Caco-2 (cell line): ENCODE results near the gene RPL37A. TPM values are rescaled to one million over a fixed set of nuclear protein-coding genes. Genes with fewer than 3 reads are reported as not detected.

Experiments used
- BruUV-seq: library from RNA; stranded (reverse); fragments of 400-500 nt; replicated peaks from 2 replicates; lab custom pipeline; 2021; lab: Mats Ljungman, UMichigan
- CTCF ChIA-PET: fragments of 300-600 bp; sonication (Branson Sonifier 250); formaldehyde crosslinking; loops from one replicate; lab custom pipeline; 2022; ENCODE audit warnings: antibody characterized with exemption; lab: Charles Lee
- POLR2A ChIA-PET: fragments of 300-600 bp; sonication (Branson Sonifier 250); formaldehyde crosslinking; loops from one replicate; lab custom pipeline; 2022; ENCODE audit warnings: antibody characterized with exemption; lab: Charles Lee
- DNase-seq, 2 experiments: peaks; one replicate each; pipeline versions ENCODE4 v3.0.0 to v3.0.0-alpha.2; 2020 to 2022
- H3K27me3 ChIP-seq: replicated peaks from 2 replicates; pipeline ENCODE4 v1.6.0; 2011; ENCODE audit warnings: low read length; ENCODE audit not compliant: control insufficient read depth, insufficient read depth
- H3K36me3 ChIP-seq: 2 replicates; pipeline ENCODE4 v1.5.1; 2011; ENCODE audit warnings: low read length; ENCODE audit not compliant: control insufficient read depth, insufficient read depth
- H3K4me1 ChIP-seq: fragments of 250-450 bp; sonication (Bioruptor Pico); 2 replicates; pipeline ENCODE4 v1.5.1; 2020; ENCODE audit warnings: mild to moderate bottlenecking
- H3K4me3 ChIP-seq: 2 replicates; pipeline ENCODE4 v1.5.1; 2011; ENCODE audit warnings: low read depth, mild to moderate bottlenecking, control low read depth, low read length
- H3K9me3 ChIP-seq: fragments of 250-450 bp; sonication (Bioruptor Pico); 2 replicates; pipeline ENCODE4 v1.5.1; 2020; ENCODE audit warnings: mild to moderate bottlenecking, moderate library complexity
- H3K27ac Mint-ChIP-seq: one replicate; pipeline ENCODE4 v1.8.0; 2022; ENCODE audit warnings: mixed read lengths; ENCODE audit not compliant: unreplicated experiment
- H3K27me3 Mint-ChIP-seq: one replicate; pipeline ENCODE4 v1.8.0; 2022; ENCODE audit warnings: mixed read lengths; ENCODE audit not compliant: insufficient read depth, unreplicated experiment
- H3K36me3 Mint-ChIP-seq: one replicate; pipeline ENCODE4 v1.8.0; 2022; ENCODE audit warnings: mild to moderate bottlenecking, mixed read lengths; ENCODE audit not compliant: insufficient read depth, unreplicated experiment
- H3K4me1 Mint-ChIP-seq: one replicate; pipeline ENCODE4 v1.8.0; 2022; ENCODE audit warnings: low read depth, mixed read lengths; ENCODE audit not compliant: unreplicated experiment
- H3K4me3 Mint-ChIP-seq: one replicate; pipeline ENCODE4 v1.8.0; 2022; ENCODE audit warnings: mild to moderate bottlenecking, moderate library complexity, mixed read lengths; ENCODE audit not compliant: unreplicated experiment
- H3K9me3 Mint-ChIP-seq: one replicate; pipeline ENCODE4 v1.8.0; 2022; ENCODE audit warnings: mixed read lengths; ENCODE audit not compliant: unreplicated experiment
- CTCF ChIP-seq, 2 experiments: fragments of 200-600 bp in 1 of 2; IDR thresholded peaks; 1 replicate in 1 of 2; 2 replicates in 1 of 2; pipeline versions ENCODE4 v1.5.1 to v1.8.0; 2011 to 2022; ENCODE audit warnings: antibody characterized with exemption in 1 of 2, control low read depth in 1 of 2, inconsistent platforms in 1 of 2, low read depth in 1 of 2, low read length in 1 of 2, mild to moderate bottlenecking in 1 of 2, moderate library complexity in 1 of 2; ENCODE audit not compliant: insufficient read depth in 1 of 2, severe bottlenecking in 1 of 2, unreplicated experiment in 1 of 2
- intact Hi-C: fragments of 100-400 bp; cut with micrococcal nuclease; formaldehyde crosslinking; loops from one replicate; pipeline ENCODE4 v1.10.0; 2022; ENCODE audit not compliant: unreplicated experiment
- total RNA-seq: library from RNA; stranded (reverse); gene quantifications from 2 replicates; pipeline ENCODE4 v1.2.3, GENCODE V29; 2022

The RPL37A gene
- total RNA-seq, 1 experiment from 2014 or later, result 2,873 TPM

GRCh38 chr2:216540920-216541319 is 42.3 kb downstream of the RPL37A start:
- BruUV-seq, result no TSS peak
- intact Hi-C loops, result no loop called here
- DNase-seq, result no peak
- Mint-ChIP-seq H3K9me3 (no peaks in the 10 kb centered on the region), H3K36me3 (no peaks in the 10 kb centered on the region), H3K4me1 (no peaks in the 10 kb centered on the region), H3K27me3 (peaks cover 13% of the 10 kb centered on the region), H3K4me3 (no peak overlapping the region), H3K27ac (no peak overlapping the region)
- no peak overlapping the region for H3K4me3 ChIP-seq
- ChIA-PET POLR2A (no interaction called here), CTCF (interaction anchor here (1.5 kb wide), 1 partner anchor 22 kb away, joined by 3 read pairs; no protein-coding TSS in a partner anchor)
- no peaks in the 10 kb centered on the region for H3K36me3 ChIP-seq
- no peaks in the 10 kb centered on the region for H3K9me3 ChIP-seq
- no peaks in the 10 kb centered on the region for H3K27me3 ChIP-seq
- TF ChIP-seq CTCF (IDR thresholded peaks at IDR 0.05; ENCODE audit: insufficient read depth in 1 of 2, low read depth in 1 of 2, low read length in 1 of 2, severe bottlenecking in 1 of 2, unreplicated experiment in 1 of 2), result no peak
- H3K4me1 ChIP-seq, result no peaks in the 10 kb centered on the region

DNA sequence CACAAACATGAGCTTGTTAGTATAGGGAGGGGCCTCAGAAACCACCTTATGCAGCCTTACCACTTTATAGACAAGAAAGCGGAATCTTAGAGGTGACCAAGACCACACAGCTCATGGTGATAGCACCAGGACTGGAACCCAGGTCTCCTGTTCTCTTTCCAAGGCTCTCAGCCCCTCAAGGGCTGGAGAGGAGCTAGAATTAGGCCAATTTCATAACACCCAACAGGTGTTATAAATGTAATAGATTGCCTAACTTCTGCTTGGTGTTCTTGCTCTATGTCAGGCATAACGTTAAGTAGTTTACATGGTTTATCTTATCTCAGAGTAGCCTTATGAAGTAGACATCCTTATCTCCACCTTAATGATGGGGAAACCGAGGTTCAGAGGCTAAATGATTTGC is 42.9 kb downstream of the RPL37A start:
- CTCF ChIA-PET, result interaction anchor here (1.5 kb wide), 1 partner anchor 22 kb away, joined by 3 read pairs; no protein-coding TSS in a partner anchor
- no peak overlapping the region for H3K4me3 ChIP-seq
- no peak for TF ChIP-seq CTCF (IDR thresholded peaks at IDR 0.05; ENCODE audit: insufficient read depth in 1 of 2, low read depth in 1 of 2, low read length in 1 of 2, severe bottlenecking in 1 of 2, unreplicated experiment in 1 of 2)
- H3K9me3 ChIP-seq, result no peaks in the 10 kb centered on the region
- H3K4me3 Mint-ChIP-seq, result no peak overlapping the region
- H3K36me3 ChIP-seq, result no peaks in the 10 kb centered on the region
- POLR2A ChIA-PET, result no interaction called here
- no peak overlapping the region for H3K27ac Mint-ChIP-seq
- no TSS peak for BruUV-seq
- H3K4me1 ChIP-seq, result no peaks in the 10 kb centered on the region
- DNase-seq, result no peak
- H3K36me3 Mint-ChIP-seq, result no peaks in the 10 kb centered on the region
- H3K9me3 Mint-ChIP-seq, result no peaks in the 10 kb centered on the region
- H3K27me3 Mint-ChIP-seq, result peaks cover 13% of the 10 kb centered on the region
- H3K4me1 Mint-ChIP-seq, result no peaks in the 10 kb centered on the region
- intact Hi-C loops, result no loop called here
- no peaks in the 10 kb centered on the region for H3K27me3 ChIP-seq

GRCh38 chr2:216545359-216545758 is 46.7 kb downstream of the RPL37A start:
- ChIA-PET POLR2A (no interaction called here), CTCF (no interaction called here)
- BruUV-seq, result no TSS peak
- Mint-ChIP-seq H3K27ac (no peak overlapping the region), H3K27me3 (peaks cover 14% of the 10 kb centered on the region), H3K9me3 (no peaks in the 10 kb centered on the region), H3K4me1 (no peaks in the 10 kb centered on the region), H3K4me3 (no peak overlapping the region), H3K36me3 (no peaks in the 10 kb centered on the region)
- H3K4me1 ChIP-seq, result no peaks in the 10 kb centered on the region
- H3K4me3 ChIP-seq, result no peak overlapping the region
- no peak for TF ChIP-seq CTCF (IDR thresholded peaks at IDR 0.05; ENCODE audit: insufficient read depth in 1 of 2, low read depth in 1 of 2, low read length in 1 of 2, severe bottlenecking in 1 of 2, unreplicated experiment in 1 of 2)
- no peaks in the 10 kb centered on the region for H3K36me3 ChIP-seq
- intact Hi-C loops, result no loop called here
- no peaks in the 10 kb centered on the region for H3K27me3 ChIP-seq
- no peak for DNase-seq
- no peaks in the 10 kb centered on the region for H3K9me3 ChIP-seq
